ENCODE measurements around the gene SSC4D. TPM values are rescaled to one million over a fixed set of nuclear protein-coding genes. Genes with fewer than 3 reads are reported as not detected.
A peak's percentile ranks its signal among the peaks of the same experiment; 100 is the strongest.

Gene SSC4D
- total RNA-seq, 1 experiment from 2014 or later: 14.8 TPM

DNA sequence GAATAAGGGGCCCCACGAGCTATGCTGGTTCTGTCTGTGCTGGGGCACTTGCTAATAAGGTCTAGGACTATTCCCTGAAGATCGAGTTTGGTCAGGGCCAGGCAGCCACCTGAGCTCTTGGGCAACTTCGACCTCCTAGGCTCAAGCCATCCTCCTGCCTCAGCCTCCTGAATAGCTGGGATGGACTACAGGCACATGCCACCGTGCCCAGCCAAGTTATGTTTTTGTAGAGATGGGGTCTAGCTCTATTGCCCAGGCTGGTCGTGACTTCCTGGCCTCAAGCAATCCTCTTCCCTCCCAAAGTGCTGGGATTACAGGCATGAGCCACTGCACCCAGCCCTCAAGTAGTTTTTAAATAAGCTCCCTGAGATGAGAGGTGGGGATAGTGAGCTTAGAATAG is 18.1 kb upstream of the SSC4D start:
- Histone ChIP-seq H3K4ac (ENCODE audit: low read depth, low read length) (no peak overlapping the region), H3K14ac (ENCODE audit: insufficient read depth, low read length) (no peak overlapping the region), H4K91ac (ENCODE audit: insufficient read length, low read depth, low read length) (no peak overlapping the region), H3K79me1 (ENCODE audit: insufficient read depth, low read depth, low read length, poor library complexity, severe bottlenecking) (no peaks in the 10 kb centered on the region), H3K56ac (ENCODE audit: insufficient read length, low read depth, low read length) (no peak overlapping the region), H3K23me2 (ENCODE audit: insufficient read length, low read depth, low read length, poor library complexity, severe bottlenecking) (no peaks in the 10 kb centered on the region), H3K9me3 (ENCODE audit: control insufficient read depth, low read depth, low read length) (no peaks in the 10 kb centered on the region), H2BK20ac (ENCODE audit: low read depth, low read length, poor library complexity, severe bottlenecking) (no peak overlapping the region), H2AFZ (ENCODE audit: low read length) (no peak overlapping the region), H3K4me2 (ENCODE audit: insufficient read depth, insufficient read length, low read length) (no peak overlapping the region), H3K9ac (ENCODE audit: extremely low read depth, insufficient read length, low read length) (no peak overlapping the region), H4K20me1 (ENCODE audit: control insufficient read depth, insufficient read depth, insufficient read length) (no peaks in the 10 kb centered on the region), H3K23ac (ENCODE audit: insufficient read length, low read depth, low read length) (no peak overlapping the region), H3K18ac (ENCODE audit: insufficient read length, low read depth, low read length) (no peak overlapping the region), H3K27me3 (ENCODE audit: insufficient read depth, low read length) (no peaks in the 10 kb centered on the region), H3K27ac (ENCODE audit: insufficient read length, low read depth, low read length) (no peak overlapping the region), H3T11ph (ENCODE audit: low read length) (no peak overlapping the region), H2BK12ac (ENCODE audit: insufficient read length, low read depth, low read length) (no peak overlapping the region), H2BK5ac (ENCODE audit: insufficient read length, low read length) (no peak overlapping the region), H2BK120ac (ENCODE audit: low read depth, low read length, poor library complexity, severe bottlenecking) (no peak overlapping the region), H4K8ac (replicated peaks; ENCODE audit: insufficient read length, low read depth, low read length) (no peak overlapping the region), H2BK15ac (ENCODE audit: low read depth, low read length) (no peak overlapping the region), H3K4me1 (ENCODE audit: insufficient read depth, low read length) (peaks cover 5% of the 10 kb centered on the region; the same call in 1 of the 2 replicates), H4K5ac (ENCODE audit: insufficient read length, low read depth, low read length) (no peak overlapping the region), H3K79me2 (ENCODE audit: insufficient read depth, low read length) (no peaks in the 10 kb centered on the region), H2AK5ac (ENCODE audit: insufficient read length, low read length) (no peak overlapping the region)
- H3K4me1 Mint-ChIP-seq: peaks cover 22 to 29% of the 10 kb centered on the region in 2 experiments
- no peak for DNase-seq
- 0 out of 7 replicates have a peak overlapping the region, but pooled peaks of 1 of the 3 experiments have one; percentile 59 for H3K27ac Mint-ChIP-seq
- H3K4me3 Mint-ChIP-seq: no peak overlapping the region
- H3K36me3 Mint-ChIP-seq (ENCODE audit: insufficient read depth in 1 of 3, low read depth in 3 of 3): no peaks in the 10 kb centered on the region; a peak in 1 of 7 replicates
- H3K9me3 Mint-ChIP-seq: no peaks in the 10 kb centered on the region
- no peaks in the 10 kb centered on the region; the same call in 1 of the 2 replicates for H3K27me3 Mint-ChIP-seq (ENCODE audit: low read depth)
- WGBS (ENCODE audit: extremely low coverage, insufficient read length, low lambda C conversion rate): no CpG with 5 or more reads among the region's 5 CpGs
- TF ChIP-seq, protein P1, sequence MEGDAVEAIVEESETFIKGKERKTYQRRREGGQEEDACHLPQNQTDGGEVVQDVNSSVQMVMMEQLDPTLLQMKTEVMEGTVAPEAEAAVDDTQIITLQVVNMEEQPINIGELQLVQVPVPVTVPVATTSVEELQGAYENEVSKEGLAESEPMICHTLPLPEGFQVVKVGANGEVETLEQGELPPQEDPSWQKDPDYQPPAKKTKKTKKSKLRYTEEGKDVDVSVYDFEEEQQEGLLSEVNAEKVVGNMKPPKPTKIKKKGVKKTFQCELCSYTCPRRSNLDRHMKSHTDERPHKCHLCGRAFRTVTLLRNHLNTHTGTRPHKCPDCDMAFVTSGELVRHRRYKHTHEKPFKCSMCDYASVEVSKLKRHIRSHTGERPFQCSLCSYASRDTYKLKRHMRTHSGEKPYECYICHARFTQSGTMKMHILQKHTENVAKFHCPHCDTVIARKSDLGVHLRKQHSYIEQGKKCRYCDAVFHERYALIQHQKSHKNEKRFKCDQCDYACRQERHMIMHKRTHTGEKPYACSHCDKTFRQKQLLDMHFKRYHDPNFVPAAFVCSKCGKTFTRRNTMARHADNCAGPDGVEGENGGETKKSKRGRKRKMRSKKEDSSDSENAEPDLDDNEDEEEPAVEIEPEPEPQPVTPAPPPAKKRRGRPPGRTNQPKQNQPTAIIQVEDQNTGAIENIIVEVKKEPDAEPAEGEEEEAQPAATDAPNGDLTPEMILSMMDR (conservative IDR thresholded peaks at IDR 0.05): no peak

All from H9 (cell line).